Measurements from ENCODE around the gene JAK3. TPM values are rescaled to one million over a fixed set of nuclear protein-coding genes. Genes with fewer than 3 reads are reported as not detected.

JAK3 gene
- total and polyA plus RNA-seq, 4 donors: 2.8 to 5.0 (median 4.3) TPM

DNA sequence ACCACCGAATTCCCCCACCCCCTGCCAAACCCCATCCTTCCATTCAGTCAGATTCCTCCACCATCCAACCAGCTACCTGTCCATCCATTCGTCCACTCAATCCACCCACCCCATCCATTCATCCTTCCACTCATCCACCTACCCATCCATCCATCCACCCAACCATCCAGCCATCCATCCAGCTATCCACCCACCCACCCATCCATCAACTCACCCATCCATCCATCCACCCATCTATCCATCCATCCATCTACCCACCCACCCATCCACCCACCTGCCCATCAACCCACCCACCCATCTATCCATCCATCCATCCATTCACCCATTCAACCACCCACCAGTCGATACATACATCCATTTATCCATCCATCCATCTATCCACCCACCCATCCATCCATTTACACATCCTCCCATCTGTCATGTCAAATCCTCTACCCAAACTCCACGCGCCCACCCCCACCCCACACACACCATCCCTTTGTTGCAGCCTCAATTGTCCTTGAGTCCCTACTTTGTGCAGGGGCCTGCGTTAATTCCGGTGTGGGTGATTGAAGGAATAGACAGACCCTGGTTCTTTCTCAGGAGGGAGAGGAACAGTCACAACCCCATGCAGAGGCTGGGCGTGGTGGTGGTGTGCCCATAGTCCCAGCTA, 18.7 kb upstream of the JAK3 start:
- Histone ChIP-seq H3K27ac (ENCODE audit: low read depth, low read length) (no peak overlapping the region), H3K27me3 (ENCODE audit: control insufficient read depth, insufficient read depth, low read length) (peaks cover 31% of the 10 kb centered on the region), H3K36me3 (ENCODE audit: control insufficient read depth, insufficient read depth, low read length) (peaks cover 57% of the 10 kb centered on the region), H3K4me3 (ENCODE audit: low read depth, low read length) (no peak overlapping the region), H3K4me1 (ENCODE audit: control insufficient read depth, insufficient read depth, low read length) (peaks cover 5% of the 10 kb centered on the region), H3K9me3 (ENCODE audit: control insufficient read depth, insufficient read depth, low read length) (no peaks in the 10 kb centered on the region)
- no peak for DNase-seq (ENCODE audit: low read depth in 4 of 6, low spot score in 6 of 6)
- 85% methylated on average over 3 of the region's 8 CpGs for WGBS (ENCODE audit: insufficient coverage)

GRCh38 chr19:17865364-17866311, 17.9 kb upstream of the JAK3 start:
- Histone ChIP-seq H3K36me3 (ENCODE audit: control insufficient read depth, insufficient read depth, low read length) (peaks cover 62% of the 10 kb centered on the region), H3K27me3 (ENCODE audit: control insufficient read depth, insufficient read depth, low read length) (peaks cover 23% of the 10 kb centered on the region), H3K4me1 (ENCODE audit: control insufficient read depth, insufficient read depth, low read length) (peaks cover 13% of the 10 kb centered on the region), H3K27ac (ENCODE audit: low read depth, low read length) (no peak overlapping the region), H3K4me3 (ENCODE audit: low read depth, low read length) (no peak overlapping the region), H3K9me3 (ENCODE audit: control insufficient read depth, insufficient read depth, low read length) (no peaks in the 10 kb centered on the region)
- no peak for DNase-seq (ENCODE audit: low read depth in 4 of 6, low spot score in 6 of 6)
- 75% methylated on average over 7 of the region's 13 CpGs for WGBS (ENCODE audit: insufficient coverage)

DNA sequence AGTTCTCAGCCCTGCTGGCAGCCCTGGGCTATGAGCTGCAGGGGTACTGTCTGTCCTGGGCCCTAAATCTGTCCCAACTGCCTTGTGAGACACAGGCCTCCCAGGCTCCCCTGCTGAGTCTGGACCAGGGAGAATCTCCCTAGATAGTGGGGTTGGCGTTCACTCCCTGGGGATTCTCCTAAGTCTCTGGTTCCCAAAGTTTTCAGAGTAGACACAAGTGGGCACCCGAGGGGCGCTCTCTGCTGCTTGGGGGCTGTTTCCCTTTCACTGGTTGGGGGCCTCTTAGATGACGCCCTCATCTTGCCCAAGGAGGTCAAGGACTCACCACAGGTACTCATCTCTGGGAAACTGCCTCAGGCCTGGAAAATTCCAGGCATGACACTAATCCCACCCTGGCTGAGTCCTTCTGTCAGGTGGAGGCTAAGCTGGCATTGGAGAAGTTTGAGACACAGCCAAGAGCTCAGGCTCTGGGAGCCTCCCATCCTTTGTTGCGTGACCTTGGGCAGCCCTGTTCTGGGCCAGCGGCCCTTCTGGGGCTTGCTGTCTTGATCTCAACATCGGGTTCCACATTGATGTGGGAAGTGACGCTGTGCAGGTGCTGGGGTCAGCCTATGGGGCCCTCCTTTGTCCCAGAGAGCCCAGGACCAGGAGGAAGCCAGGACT, 15.9 kb upstream of the JAK3 start:
- Histone ChIP-seq H3K4me1 (ENCODE audit: control insufficient read depth, insufficient read depth, low read length) (peaks cover 22% of the 10 kb centered on the region), H3K27me3 (ENCODE audit: control insufficient read depth, insufficient read depth, low read length) (peaks cover 4% of the 10 kb centered on the region), H3K36me3 (ENCODE audit: control insufficient read depth, insufficient read depth, low read length) (peaks cover 57% of the 10 kb centered on the region), H3K27ac (ENCODE audit: low read depth, low read length) (no peak overlapping the region), H3K9me3 (ENCODE audit: control insufficient read depth, insufficient read depth, low read length) (no peaks in the 10 kb centered on the region), H3K4me3 (ENCODE audit: low read depth, low read length) (no peak overlapping the region)
- DNase-seq (ENCODE audit: low read depth in 4 of 6, low spot score in 6 of 6): no peak
- 95% methylated on average over 8 of the region's 8 CpGs for WGBS (ENCODE audit: insufficient coverage)

DNA sequence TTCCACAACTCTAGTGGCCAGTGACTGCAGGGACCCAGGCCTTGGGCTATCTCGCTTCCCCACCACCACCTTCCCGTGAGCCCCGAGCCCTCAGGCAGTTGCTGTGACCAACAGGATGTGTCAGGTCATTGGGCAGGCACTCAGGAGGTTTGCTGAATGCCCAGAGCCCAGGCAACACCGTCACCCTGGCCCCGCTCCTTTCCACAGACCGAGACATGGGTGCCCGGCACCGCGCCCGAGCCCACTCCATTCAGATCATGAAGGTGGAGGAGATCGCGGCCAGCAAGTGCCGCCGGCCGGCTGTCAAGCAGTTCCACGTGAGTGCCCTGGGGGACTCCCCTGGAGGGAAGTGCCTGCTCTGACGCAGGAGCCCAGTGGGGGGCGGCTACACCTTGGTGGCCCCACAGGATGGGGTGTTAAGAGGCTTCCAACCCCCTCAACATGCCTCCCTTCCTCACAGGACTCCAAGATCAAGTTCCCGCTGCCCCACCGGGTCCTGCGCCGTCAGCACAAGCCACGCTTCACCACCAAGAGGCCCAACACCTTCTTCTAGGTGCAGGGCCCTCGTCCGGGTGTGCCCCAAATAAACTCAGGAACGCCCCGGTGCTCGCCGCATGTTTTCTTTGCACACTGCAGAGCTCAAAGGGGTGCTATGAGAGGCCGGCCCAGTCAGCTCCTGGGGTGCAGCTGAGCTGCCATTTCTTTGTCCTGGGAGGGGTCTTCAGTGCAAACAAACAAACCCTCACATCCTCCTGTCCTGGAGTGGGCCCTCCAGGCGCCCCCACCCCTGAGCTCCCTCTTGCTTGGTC, 15.1 kb upstream of the JAK3 start:
- 88% methylated on average over 23 of the region's 31 CpGs for WGBS (ENCODE audit: insufficient coverage)
- no peaks in the 10 kb centered on the region for H3K9me3 ChIP-seq (ENCODE audit: control insufficient read depth, insufficient read depth, low read length)

GRCh38 chr19:17861542-17862402, 14.0 kb upstream of the JAK3 start:
- Histone ChIP-seq H3K4me3 (ENCODE audit: low read depth, low read length) (no peak overlapping the region), H3K27me3 (ENCODE audit: control insufficient read depth, insufficient read depth, low read length) (no peaks in the 10 kb centered on the region), H3K9me3 (ENCODE audit: control insufficient read depth, insufficient read depth, low read length) (no peaks in the 10 kb centered on the region), H3K36me3 (ENCODE audit: control insufficient read depth, insufficient read depth, low read length) (peaks cover 54% of the 10 kb centered on the region), H3K4me1 (ENCODE audit: control insufficient read depth, insufficient read depth, low read length) (peaks cover 22% of the 10 kb centered on the region), H3K27ac (ENCODE audit: low read depth, low read length) (no peak overlapping the region)
- DNase-seq (ENCODE audit: low read depth in 4 of 6, low spot score in 6 of 6): no peak
- WGBS (ENCODE audit: insufficient coverage): 88% methylated on average over 20 of the region's 23 CpGs

More for the DNA sequence above, 15.1 kb upstream of the JAK3 start:
- no peaks in the 10 kb centered on the region for H3K27me3 ChIP-seq (ENCODE audit: control insufficient read depth, insufficient read depth, low read length)
- peaks cover 57% of the 10 kb centered on the region for H3K36me3 ChIP-seq (ENCODE audit: control insufficient read depth, insufficient read depth, low read length)
- no peak for DNase-seq (ENCODE audit: low read depth in 4 of 6, low spot score in 6 of 6)
- H3K4me3 ChIP-seq (ENCODE audit: low read depth, low read length): no peak overlapping the region
- H3K27ac ChIP-seq (ENCODE audit: low read depth, low read length): no peak overlapping the region
- H3K4me1 ChIP-seq (ENCODE audit: control insufficient read depth, insufficient read depth, low read length): peaks cover 22% of the 10 kb centered on the region

DNA sequence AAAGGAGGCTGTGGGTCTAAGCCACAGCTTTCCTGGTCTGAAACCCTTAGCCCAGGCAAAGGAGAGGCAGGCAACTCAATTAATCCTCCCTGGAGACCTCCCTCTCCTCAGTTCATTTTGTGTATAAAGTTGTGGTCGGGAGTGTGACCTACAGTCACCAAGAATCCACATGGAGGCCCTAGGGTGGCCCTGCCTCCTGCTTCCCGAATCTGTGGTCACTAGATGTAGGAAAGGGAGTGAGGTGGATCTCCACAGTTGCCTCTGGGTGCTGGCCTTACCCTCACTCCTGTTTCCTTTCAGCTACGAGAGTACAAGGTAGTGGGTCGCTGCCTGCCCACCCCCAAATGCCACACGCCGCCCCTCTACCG, 13.2 kb upstream of the JAK3 start:
- H3K27ac ChIP-seq (ENCODE audit: low read depth, low read length): no peak overlapping the region
- H3K4me1 ChIP-seq (ENCODE audit: control insufficient read depth, insufficient read depth, low read length): peaks cover 22% of the 10 kb centered on the region
- no peaks in the 10 kb centered on the region for H3K27me3 ChIP-seq (ENCODE audit: control insufficient read depth, insufficient read depth, low read length)
- no peaks in the 10 kb centered on the region for H3K9me3 ChIP-seq (ENCODE audit: control insufficient read depth, insufficient read depth, low read length)
- peak overlapping the region; percentile 92 for H3K4me3 ChIP-seq (ENCODE audit: low read depth, low read length)
- H3K36me3 ChIP-seq (ENCODE audit: control insufficient read depth, insufficient read depth, low read length): peaks cover 50% of the 10 kb centered on the region
- no CpG with 5 or more reads among the region's 7 CpGs for WGBS (ENCODE audit: insufficient coverage)
- no peak for DNase-seq (ENCODE audit: low read depth in 4 of 6, low spot score in 6 of 6)

DNA sequence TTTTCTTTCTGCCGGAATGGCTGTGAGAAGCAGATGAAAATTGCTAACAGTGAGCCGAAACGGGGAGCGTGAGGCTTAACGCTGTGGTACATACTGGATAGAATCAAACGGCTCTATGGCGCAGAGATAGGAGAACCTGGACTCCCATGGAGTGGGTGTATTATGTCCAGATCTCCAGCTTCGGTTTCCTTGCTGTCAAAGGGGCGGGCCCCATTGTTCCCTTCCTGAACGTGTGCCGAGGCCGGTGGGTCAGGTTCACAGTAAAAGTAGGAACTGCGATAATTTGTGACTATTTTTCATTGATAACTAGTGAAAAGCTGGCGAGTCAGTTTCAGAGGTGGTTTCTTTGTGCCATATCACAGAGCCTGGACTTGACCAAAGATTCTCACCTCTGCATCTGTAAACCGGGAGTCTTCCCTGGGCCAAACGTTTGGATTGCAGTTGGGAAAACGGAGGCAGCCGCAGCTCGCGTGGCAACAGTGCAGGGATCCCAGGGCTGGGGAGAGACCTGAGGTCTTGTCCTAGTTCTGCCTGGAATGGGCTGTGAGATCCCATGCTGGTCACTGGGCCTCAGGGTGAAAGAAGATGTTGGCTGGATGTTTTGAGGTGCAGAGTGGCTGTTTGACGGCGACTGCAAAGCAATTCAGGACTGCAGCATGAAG, 12.7 kb upstream of the JAK3 start:
- no peak for DNase-seq (ENCODE audit: low read depth in 4 of 6, low spot score in 6 of 6)
- peaks cover 45% of the 10 kb centered on the region for H3K36me3 ChIP-seq (ENCODE audit: control insufficient read depth, insufficient read depth, low read length)
- peaks cover 22% of the 10 kb centered on the region for H3K4me1 ChIP-seq (ENCODE audit: control insufficient read depth, insufficient read depth, low read length)
- no peaks in the 10 kb centered on the region for H3K9me3 ChIP-seq (ENCODE audit: control insufficient read depth, insufficient read depth, low read length)
- H3K27me3 ChIP-seq (ENCODE audit: control insufficient read depth, insufficient read depth, low read length): no peaks in the 10 kb centered on the region
- 1% methylated on average over 22 of the region's 22 CpGs for WGBS (ENCODE audit: insufficient coverage)
- peak overlapping the region; percentile 92 for H3K4me3 ChIP-seq (ENCODE audit: low read depth, low read length)
- peak overlapping the region; percentile 1 for H3K27ac ChIP-seq (ENCODE audit: low read depth, low read length)

DNA sequence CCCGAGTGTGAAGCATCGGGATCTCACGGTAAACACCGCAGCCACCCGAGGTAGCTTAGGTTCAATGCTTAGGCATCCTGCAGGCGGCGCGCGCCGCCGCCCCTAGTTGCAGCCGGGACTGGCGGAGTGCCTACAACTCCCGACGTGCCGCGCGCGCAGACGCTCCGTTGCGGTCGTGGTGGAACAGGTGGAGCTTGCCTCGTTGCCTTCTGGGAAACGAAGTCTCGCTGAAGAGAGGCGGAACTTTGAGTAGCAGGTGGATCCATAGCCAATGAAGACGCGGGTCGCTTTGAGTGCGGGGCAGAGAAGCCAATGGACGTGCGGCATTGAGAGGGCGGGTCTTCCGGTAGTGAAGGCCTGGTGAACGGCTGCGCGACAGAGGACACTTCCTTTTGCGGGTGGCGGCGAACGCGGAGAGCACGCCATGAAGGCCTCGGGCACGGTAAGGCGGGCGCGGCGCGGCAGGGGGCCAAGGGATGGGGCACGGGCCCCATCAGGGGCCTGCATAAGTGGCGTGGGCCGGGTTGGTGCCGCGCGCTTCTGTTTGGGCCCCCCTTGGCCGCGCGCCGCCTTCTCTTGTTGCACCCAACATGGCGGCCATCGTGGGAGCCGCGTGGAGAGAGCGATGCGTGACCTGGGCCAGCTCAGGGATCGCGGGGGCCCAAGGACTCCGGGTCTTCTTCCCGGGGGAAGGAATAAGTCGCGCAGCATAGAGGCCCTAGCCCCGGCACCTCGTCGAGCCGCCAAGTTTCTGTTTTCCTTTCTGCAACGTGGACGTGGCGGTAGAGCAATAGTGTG, 11.9 kb upstream of the JAK3 start, which contains the start of gene RPL18A:
Gene RPL18A (plus strand): TSS at position 378 of the 798 bp plus-strand sequence. CDS start 47 bp downstream, at position 425.
- peak within 1 kb of the TSS; percentile 1 for H3K27ac ChIP-seq (ENCODE audit: low read depth, low read length)
- peaks cover 38% of the 10 kb centered on the region for H3K36me3 ChIP-seq (ENCODE audit: control insufficient read depth, insufficient read depth, low read length)
- under 1% methylated on average over 80 of the region's 80 CpGs for WGBS (ENCODE audit: insufficient coverage)
- peaks cover 22% of the 10 kb centered on the region for H3K4me1 ChIP-seq (ENCODE audit: control insufficient read depth, insufficient read depth, low read length)
- no peaks in the 10 kb centered on the region for H3K9me3 ChIP-seq (ENCODE audit: control insufficient read depth, insufficient read depth, low read length)
- no peaks in the 10 kb centered on the region for H3K27me3 ChIP-seq (ENCODE audit: control insufficient read depth, insufficient read depth, low read length)
- peak within 1 kb of the TSS; percentile 92 for H3K4me3 ChIP-seq (ENCODE audit: low read depth, low read length)
- DNase-seq (ENCODE audit: low read depth in 4 of 6, low spot score in 6 of 6): peak; percentile 96 to 100 (median 99)

All from spinal cord (tissue), 10 donors.